ENCODE measurements around the gene ZDHHC13.
"Not testable (repeated sequence)": the region's sequence is repeated elsewhere in the genome, so short reads cannot be mapped to it uniquely, and the experiment has no call there.

The ZDHHC13 gene

GRCh38 chr11:19101796-19102520, 15.0 kb upstream of the ZDHHC13 start:
- no peak for DNase-seq

DNA sequence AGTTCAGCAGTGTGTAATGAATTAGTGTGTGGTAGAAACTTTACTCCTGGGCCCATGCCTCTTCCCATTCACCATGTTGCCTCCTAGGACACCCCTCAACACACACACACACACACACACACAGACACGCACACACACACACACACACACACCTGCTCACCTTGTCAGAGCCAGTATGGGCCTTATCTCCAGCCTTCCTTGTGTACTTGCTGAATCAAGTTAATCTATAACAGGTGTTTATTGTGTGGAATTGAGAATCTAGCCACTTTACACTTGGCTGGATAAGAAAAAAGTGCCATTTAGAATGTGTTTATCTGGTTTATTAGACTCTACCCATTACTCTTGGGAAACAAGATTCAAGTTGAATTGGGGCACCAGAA, 14.5 kb upstream of the ZDHHC13 start:
- DNase-seq: no peak

GRCh38 chr11:19105011-19105410, 12.0 kb upstream of the ZDHHC13 start:
- DNase-seq: no peak

- no peak for DNase-seq
Measured at GRCh38 chr11:19107125-19107524, 9.8 kb upstream of the ZDHHC13 start.

DNA sequence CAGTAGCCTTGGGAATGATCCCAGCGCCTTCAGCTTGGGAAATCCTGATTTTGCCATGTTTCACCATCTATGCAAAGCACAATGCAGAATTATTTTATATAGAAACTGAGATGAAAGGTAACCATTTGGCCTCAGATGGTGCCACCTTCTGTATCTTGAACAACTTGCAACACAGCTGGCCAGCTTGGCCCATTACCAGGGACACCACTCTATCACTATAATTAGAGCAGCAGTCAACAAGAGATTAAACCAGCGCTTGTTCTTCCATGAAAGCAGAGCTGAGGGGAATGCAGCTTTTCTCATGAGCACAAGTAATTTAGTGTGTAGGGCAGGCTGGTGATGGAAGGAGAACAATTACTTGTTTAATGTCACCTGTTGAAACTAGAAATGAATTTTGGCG, 6.7 kb upstream of the ZDHHC13 start:
- DNase-seq: no peak

- no peak for DNase-seq
Measured at GRCh38 chr11:19111809-19112208, 5.2 kb upstream of the ZDHHC13 start.

GRCh38 chr11:19116276-19116970, 545 bp upstream of the ZDHHC13 start:
- no peak for DNase-seq

DNA sequence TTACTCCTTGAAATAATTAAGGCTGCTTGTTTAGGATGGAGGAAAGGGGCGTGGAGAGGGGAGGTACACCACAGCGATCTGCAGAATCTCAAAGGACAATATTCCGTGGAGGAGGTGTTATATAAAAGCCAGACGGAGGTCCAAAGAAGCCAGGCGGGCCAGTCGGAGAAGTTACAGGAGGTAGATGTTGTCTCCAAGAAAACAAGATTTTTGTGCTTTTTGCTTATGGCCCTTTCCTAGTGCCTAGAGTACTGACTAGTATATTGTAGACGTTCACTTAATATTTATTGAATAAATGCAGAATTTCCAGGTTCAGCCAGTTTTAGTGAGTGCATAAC, 761 bp downstream of the ZDHHC13 start:
- DNase-seq: no peak

- peak; percentile 6 for DNase-seq
Measured at GRCh38 chr11:19121646-19122045, 4.7 kb downstream of the ZDHHC13 start.

DNA sequence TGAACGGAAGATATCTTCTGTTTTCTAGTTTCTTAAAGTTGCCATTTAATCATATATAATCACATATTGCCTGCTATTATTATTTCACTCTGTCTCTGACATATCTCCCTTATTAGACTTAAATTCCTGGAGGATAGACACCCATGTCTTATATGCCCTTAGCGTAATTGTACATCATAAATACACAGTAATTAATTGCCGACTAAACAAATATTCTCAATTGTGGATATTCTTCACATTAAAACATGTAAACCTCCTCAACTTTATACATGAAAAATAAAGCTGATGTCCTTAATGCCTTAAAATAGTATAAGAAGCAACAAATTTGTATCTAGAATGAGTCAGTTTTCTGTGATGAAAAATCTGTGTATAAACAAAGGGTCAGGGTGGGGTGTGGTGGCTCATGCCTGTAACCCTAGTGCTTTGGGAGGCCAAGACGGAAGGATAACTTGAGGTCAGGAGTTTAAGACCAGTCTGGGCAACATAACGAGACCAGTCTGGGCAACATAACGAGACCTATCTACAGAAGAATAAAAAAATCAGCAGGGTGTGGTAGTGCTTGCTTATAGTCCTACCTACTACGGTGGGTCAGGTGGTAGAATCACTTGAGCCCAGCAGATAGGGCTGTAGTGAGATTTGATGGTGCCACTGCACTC, 6.1 kb downstream of the ZDHHC13 start:
- no peak for DNase-seq

DNA sequence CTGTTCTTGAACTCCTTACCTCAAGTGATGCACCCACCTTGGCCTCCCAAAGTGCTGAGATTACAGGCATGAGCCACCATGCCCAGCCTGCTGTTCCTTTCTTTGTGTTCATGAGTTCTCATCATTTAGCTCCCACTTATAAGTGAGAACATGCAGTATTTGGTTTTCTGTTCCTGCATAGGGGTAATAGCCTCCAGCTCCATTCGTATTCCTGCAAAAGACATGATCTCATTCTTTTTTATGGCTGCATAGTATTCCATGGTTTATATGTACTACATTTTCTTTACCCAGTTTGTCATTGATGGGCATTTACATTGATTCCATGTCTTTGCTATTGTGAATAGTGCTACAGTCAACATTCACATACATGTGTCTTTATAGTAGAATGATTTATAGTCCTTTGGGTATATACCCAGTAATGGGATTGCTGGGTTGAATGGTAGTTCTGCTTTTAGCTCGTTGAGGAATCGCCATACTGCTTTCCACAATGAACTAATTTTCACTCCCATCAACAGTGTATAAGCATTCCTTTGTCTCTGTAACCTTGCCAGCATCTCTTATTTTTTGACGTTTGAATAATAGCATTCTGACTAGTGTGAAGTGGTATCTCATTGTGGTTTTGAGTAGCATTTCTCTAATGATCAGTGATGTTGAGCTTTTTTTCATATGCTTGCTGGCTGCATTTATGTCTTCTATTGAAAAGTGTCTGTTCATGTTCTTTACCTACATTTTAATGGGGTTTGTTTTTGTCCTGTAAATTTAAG, 9.8 kb downstream of the ZDHHC13 start:
- DNase-seq: not testable (repeated sequence)

DNA sequence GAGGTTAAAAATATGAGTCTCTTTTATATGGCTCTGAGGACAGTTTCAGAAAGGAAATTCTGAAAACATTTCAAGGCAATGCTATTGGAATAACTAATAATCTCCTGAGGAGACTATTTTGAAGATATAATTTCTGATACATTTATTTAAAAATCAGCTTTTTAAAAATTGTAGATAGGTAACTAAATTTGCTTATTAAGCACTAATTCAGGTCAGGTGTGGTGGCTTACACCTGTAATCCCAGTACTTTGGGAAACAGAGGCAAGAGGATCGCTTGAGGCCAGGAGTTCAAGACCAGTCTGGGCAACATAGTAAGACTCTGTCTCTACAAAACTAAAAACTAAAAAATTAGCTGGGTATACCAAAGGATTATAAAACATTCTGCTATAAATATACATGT, 17.0 kb downstream of the ZDHHC13 start:
- no peak for DNase-seq

DNA sequence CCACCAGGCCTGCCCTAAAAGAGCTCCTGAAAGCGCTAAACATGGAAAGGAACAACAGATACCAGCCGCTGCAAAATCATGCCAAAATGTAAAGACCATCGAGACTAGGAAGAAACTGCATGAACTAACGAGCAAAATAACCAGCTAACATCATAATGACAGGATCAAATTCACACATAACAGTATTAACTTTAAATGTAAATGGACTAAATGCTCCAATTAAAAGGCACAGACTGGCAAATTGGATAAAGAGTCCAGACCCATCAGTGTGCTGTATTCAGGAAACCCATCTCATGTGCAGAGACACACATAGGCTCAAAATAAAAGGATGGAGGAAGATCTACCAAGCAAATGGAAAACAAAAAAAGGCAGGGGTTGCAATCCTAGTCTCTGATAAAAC, 19.9 kb downstream of the ZDHHC13 start:
- DNase-seq: not testable (repeated sequence)

- no peak for DNase-seq
Measured at GRCh38 chr11:19145319-19145718, 28.4 kb downstream of the ZDHHC13 start.

- no peak for DNase-seq
Measured at GRCh38 chr11:19156892-19157291, 39.9 kb downstream of the ZDHHC13 start.

DNA sequence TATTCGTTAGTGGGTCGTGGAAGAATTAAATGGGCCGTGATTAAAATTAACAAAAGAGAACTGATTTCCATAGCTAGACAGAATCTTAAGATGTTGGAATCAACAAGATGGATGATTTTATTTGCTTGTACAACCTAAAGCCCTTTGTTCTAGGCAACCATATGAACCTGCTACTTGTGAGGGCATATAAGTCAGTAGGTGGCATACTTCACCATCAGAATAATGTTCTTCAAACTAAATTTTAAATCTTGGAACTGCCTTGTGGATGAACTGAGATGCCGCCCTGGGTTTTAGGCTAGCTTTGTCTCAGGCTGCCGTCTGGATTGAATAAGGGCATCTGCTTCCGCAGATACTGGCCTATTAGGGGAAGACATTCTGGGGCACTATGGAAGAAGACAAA, 43.9 kb downstream of the ZDHHC13 start:
- DNase-seq: no peak

DNA sequence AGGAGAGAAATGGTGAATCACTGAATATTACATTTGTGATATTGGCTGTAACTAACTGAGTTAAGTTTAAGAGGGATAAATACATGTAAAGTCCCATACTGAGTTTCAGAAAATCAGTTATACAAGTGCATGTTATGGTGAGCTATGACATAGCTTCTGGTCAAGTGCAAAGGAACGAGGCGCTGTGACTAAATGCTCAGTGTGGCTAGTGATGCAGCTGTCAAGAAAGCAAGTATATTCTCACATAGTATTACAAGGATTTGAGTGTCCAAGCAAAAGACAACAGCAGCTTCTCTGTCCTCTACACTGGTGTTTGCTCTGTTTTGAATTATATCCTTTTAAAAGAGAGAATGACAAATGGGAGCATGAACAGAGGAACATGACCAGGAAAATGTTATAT, 44.7 kb downstream of the ZDHHC13 start:
- DNase-seq: no peak

GRCh38 chr11:19162951-19163505, 46.1 kb downstream of the ZDHHC13 start:
- DNase-seq: no peak

GRCh38 chr11:19163617-19164016, 46.6 kb downstream of the ZDHHC13 start:
- no peak for DNase-seq

- DNase-seq: no peak
Measured at GRCh38 chr11:19164230-19164855, 47.4 kb downstream of the ZDHHC13 start.

DNA sequence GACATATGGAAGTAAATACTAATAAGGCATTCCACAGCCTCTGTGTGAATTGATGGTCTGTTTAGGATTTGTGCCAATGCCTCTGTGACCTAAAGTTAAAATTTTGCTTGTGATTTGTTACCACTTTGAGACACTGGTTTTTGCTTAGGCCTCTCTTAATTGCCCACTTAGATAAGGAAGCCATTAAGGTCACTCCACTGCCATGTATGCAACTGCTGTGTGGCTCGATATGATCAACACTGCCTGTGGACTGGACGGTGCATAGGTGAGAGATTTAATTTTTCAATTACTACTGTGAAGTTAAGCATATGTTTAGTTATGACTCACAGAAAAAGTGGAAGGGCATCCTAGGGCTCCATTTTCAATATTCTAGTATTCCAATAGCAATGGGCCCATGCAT, 47.9 kb downstream of the ZDHHC13 start:
- DNase-seq: no peak

- no peak for DNase-seq
Measured at GRCh38 chr11:19168090-19168489, 51.1 kb downstream of the ZDHHC13 start.

Data from fibroblast of skin of scalp (primary cell).